ENCODE measurements around the gene PTGS1. TPM values are rescaled to one million over a fixed set of nuclear protein-coding genes. Genes with fewer than 3 reads are reported as not detected.

Gene PTGS1
- total and polyA plus RNA-seq, 9 of the 15 experiments (the other 6 are each of a cell fraction or from before 2014, with no cell fraction given): 3.4 to 12.9 (median 5.3) TPM

GRCh38 chr9:122331523-122331927 is 39.3 kb upstream of the PTGS1 start (continued):
- peak; percentile 73; the same call in 1 of the 2 replicates for TF ChIP-seq ZBTB26 (CRISPR knock-in tag; IDR thresholded peaks at IDR 0.05)
- TF ChIP-seq BRD9 (IDR thresholded peaks at IDR 0.05; ENCODE audit: low read depth, partially characterized antibody): peak; percentile 80
- TF ChIP-seq TRIM25 (IDR thresholded peaks at IDR 0.05; ENCODE audit: borderline replicate concordance): peak; percentile 44; the same call in 1 of the 2 replicates
- peak; percentile 9; the same call in 1 of the 2 replicates for TF ChIP-seq SMARCE1 (IDR thresholded peaks at IDR 0.05)
- TF ChIP-seq RB1 (IDR thresholded peaks at IDR 0.05; ENCODE audit: low read depth): no peak
- no peak for TF ChIP-seq NFIC (IDR thresholded peaks at IDR 0.05)
- peak; percentile 23 for TF ChIP-seq PHF20 (IDR thresholded peaks at IDR 0.05; ENCODE audit: partially characterized antibody)
- peak; percentile 39; the same call in 1 of the 2 replicates for TF ChIP-seq THRB (CRISPR knock-in tag; conservative IDR thresholded peaks at IDR 0.05)
- TF ChIP-seq CHD7 (IDR thresholded peaks at IDR 0.05; ENCODE audit: low read depth, low read length): no peak
